WTC11 (cell line): ENCODE data around the gene EGLN1. TPM values are rescaled to one million over a fixed set of nuclear protein-coding genes. Genes with fewer than 3 reads are reported as not detected.

Experiments used
- ATAC-seq: fragments of 200-7000 bp; cut with Tn5 transposase; 2 replicates; pipeline ENCODE4 v1.10.0; 2021; ENCODE audit warnings: mild to moderate bottlenecking, moderate library complexity
- CTCF ChIA-PET: fragments of 300-600 bp; sonication (Branson Sonifier 250); formaldehyde crosslinking; loops from one replicate; lab custom pipeline; 2021; ENCODE audit warnings: antibody characterized with exemption; lab: Charles Lee
- POLR2A ChIA-PET: fragments of 350-600 bp; sonication (Branson Sonifier 250); formaldehyde crosslinking; loops from one replicate; lab custom pipeline; 2021; ENCODE audit warnings: antibody characterized with exemption; lab: Charles Lee
- DNase-seq: peaks from one replicate; pipeline ENCODE4 v3.0.0; 2021; ENCODE audit warnings: low spot score
- H3K27ac Mint-ChIP-seq: 2 replicates; pipeline ENCODE4 v1.8.0; 2021; ENCODE audit warnings: mixed read lengths
- H3K27me3 Mint-ChIP-seq: 2 replicates; pipeline ENCODE4 v1.8.0; 2021; ENCODE audit warnings: low read depth, mild to moderate bottlenecking, moderate library complexity, mixed read lengths
- H3K36me3 Mint-ChIP-seq: 2 replicates; pipeline ENCODE4 v1.8.0; 2021; ENCODE audit warnings: mixed read lengths
- H3K4me1 Mint-ChIP-seq: 2 replicates; pipeline ENCODE4 v1.8.0; 2022; ENCODE audit warnings: mixed read lengths
- H3K4me3 Mint-ChIP-seq: 2 replicates; pipeline ENCODE4 v1.8.0; 2021; ENCODE audit warnings: mild to moderate bottlenecking, moderate library complexity, mixed read lengths
- H3K9me3 Mint-ChIP-seq: 2 replicates; pipeline ENCODE4 v1.8.0; 2021; ENCODE audit warnings: mixed read lengths
- ATF2 ChIP-seq: sonication (generic); formaldehyde crosslinking; IDR thresholded peaks from 2 replicates; pipeline ENCODE4 v1.8.1; 2022; ENCODE audit warnings: low read depth, missing genetic modification reagents, borderline replicate concordance
- FOXK1 ChIP-seq: sonication (generic); formaldehyde crosslinking; IDR thresholded peaks from 2 replicates; pipeline ENCODE4 v1.8.0; 2022; ENCODE audit warnings: mild to moderate bottlenecking, moderate library complexity, missing genetic modification reagents
- FOXP1 ChIP-seq: sonication (generic); formaldehyde crosslinking; IDR thresholded peaks from 2 replicates; pipeline ENCODE4 v1.8.0; 2022; ENCODE audit warnings: missing genetic modification reagents, mild to moderate bottlenecking, moderate library complexity, borderline replicate concordance
- GABPB1 ChIP-seq: sonication (generic); formaldehyde crosslinking; IDR thresholded peaks from 2 replicates; pipeline ENCODE4 v1.8.1; 2023; ENCODE audit warnings: mild to moderate bottlenecking, missing genetic modification reagents
- HMGXB4 ChIP-seq: sonication (generic); formaldehyde crosslinking; IDR thresholded peaks from 2 replicates; pipeline ENCODE4 v1.8.1; 2023; ENCODE audit warnings: mild to moderate bottlenecking, moderate library complexity, missing genetic modification reagents
- MXD4 ChIP-seq: fragments of 250-450 bp; sonication (Bioruptor Pico); IDR thresholded peaks from 2 replicates; pipeline ENCODE4 v1.8.0; 2021; ENCODE audit warnings: mild to moderate bottlenecking, moderate library complexity, borderline replicate concordance
- NR1H2 ChIP-seq: sonication (generic); formaldehyde crosslinking; IDR thresholded peaks from 2 replicates; pipeline ENCODE4 v1.9.0; 2021; ENCODE audit warnings: mild to moderate bottlenecking, moderate library complexity, missing genetic modification reagents
- NR2C2 ChIP-seq: sonication (generic); formaldehyde crosslinking; IDR thresholded peaks from 2 replicates; pipeline ENCODE4 v1.8.0; 2022; ENCODE audit warnings: mild to moderate bottlenecking, missing genetic modification reagents
- PRDM15 ChIP-seq: sonication (generic); formaldehyde crosslinking; IDR thresholded peaks from 2 replicates; pipeline ENCODE4 v1.8.0; 2022; ENCODE audit warnings: missing genetic modification reagents
- PRRX2 ChIP-seq: fragments of 250-450 bp; sonication (Bioruptor Pico); IDR thresholded peaks from 2 replicates; pipeline ENCODE4 v1.8.0; 2021; ENCODE audit warnings: mild to moderate bottlenecking
- RORB ChIP-seq: fragments of 250-450 bp; sonication (Bioruptor Pico); IDR thresholded peaks from 2 replicates; pipeline ENCODE4 v1.9.0; 2021; ENCODE audit warnings: mild to moderate bottlenecking
- SOX15 ChIP-seq: fragments of 250-450 bp; sonication (Bioruptor Pico); IDR thresholded peaks from 2 replicates; pipeline ENCODE4 v1.9.0; 2021; ENCODE audit warnings: mild to moderate bottlenecking
- TEAD1 ChIP-seq: sonication (generic); formaldehyde crosslinking; IDR thresholded peaks from 2 replicates; pipeline ENCODE4 v1.8.0; 2022; ENCODE audit warnings: mild to moderate bottlenecking, missing genetic modification reagents
- TP53 ChIP-seq: sonication (generic); formaldehyde crosslinking; IDR thresholded peaks from 2 replicates; pipeline ENCODE4 v1.8.1; 2023; ENCODE audit warnings: mild to moderate bottlenecking, missing genetic modification reagents
- ZBTB43 ChIP-seq: sonication (generic); formaldehyde crosslinking; IDR thresholded peaks from 2 replicates; pipeline ENCODE4 v1.8.1; 2023; ENCODE audit warnings: mild to moderate bottlenecking, missing genetic modification reagents
- ZMAT4 ChIP-seq: fragments of 250-450 bp; sonication (Bioruptor Pico); IDR thresholded peaks from 2 replicates; pipeline ENCODE4 v1.9.0; 2021; ENCODE audit warnings: mild to moderate bottlenecking
- ZNF138 ChIP-seq: sonication (generic); formaldehyde crosslinking; conservative IDR thresholded peaks from 2 replicates; pipeline ENCODE4 v1.8.1; 2022; ENCODE audit warnings: mild to moderate bottlenecking, moderate library complexity, missing genetic modification reagents
- ZNF281 ChIP-seq: sonication (generic); formaldehyde crosslinking; IDR thresholded peaks from 2 replicates; pipeline ENCODE4 v1.8.0; 2023; ENCODE audit warnings: mild to moderate bottlenecking, missing genetic modification reagents
- ZNF416 ChIP-seq: fragments of 250-450 bp; sonication (Bioruptor Pico); IDR thresholded peaks from 2 replicates; pipeline ENCODE4 v1.9.0; 2021; ENCODE audit warnings: mild to moderate bottlenecking, inconsistent platforms
- ZNF671 ChIP-seq: fragments of 250-450 bp; sonication (Bioruptor Pico); IDR thresholded peaks from 2 replicates; pipeline ENCODE4 v1.8.0; 2021; ENCODE audit warnings: mild to moderate bottlenecking
- total RNA-seq: library from RNA; stranded (reverse); gene quantifications from 3 replicates; pipeline ENCODE4 v1.2.3, GENCODE V29; 2021

The EGLN1 gene
- total RNA-seq, 1 experiment from 2014 or later = 13.7 TPM

- TF ChIP-seq TP53 (CRISPR knock-in tag) (no peak), HMGXB4 (CRISPR knock-in tag) (no peak), RORB (CRISPR knock-in tag) (no peak), TEAD1 (CRISPR knock-in tag) (no peak), PRDM15 (CRISPR knock-in tag) (no peak), FOXK1 (no peak)
- TF ChIP-seq, all 79 proteins: peak for 0
Measured at GRCh38 chr1:231363624-231364023, 58.5 kb downstream of the EGLN1 start (continued).

GRCh38 chr1:231362325-231362724 is 59.8 kb downstream of the EGLN1 start:
- H3K9me3 Mint-ChIP-seq = no peaks in the 10 kb centered on the region
- no peak overlapping the region for H3K27ac Mint-ChIP-seq
- no peaks in the 10 kb centered on the region; the same call in 1 of the 2 replicates for H3K36me3 Mint-ChIP-seq
- H3K4me3 Mint-ChIP-seq = no peak overlapping the region
- no peak for DNase-seq
- no peak for TF ChIP-seq ATF2 (CRISPR knock-in tag)
- TF ChIP-seq SOX15 (CRISPR knock-in tag) = no peak
- no peak for TF ChIP-seq FOXK1
- TF ChIP-seq GABPB1 (CRISPR knock-in tag) = no peak
- no peak for TF ChIP-seq MXD4 (CRISPR knock-in tag)
- no peak for TF ChIP-seq ZNF138 (CRISPR knock-in tag)
- no peak for TF ChIP-seq NR2C2
- TF ChIP-seq NR1H2 (CRISPR knock-in tag) = no peak
- no peak for TF ChIP-seq ZMAT4 (CRISPR knock-in tag)
- no peak for TF ChIP-seq ZBTB43 (CRISPR knock-in tag)
- no peak for TF ChIP-seq ZNF671
- TF ChIP-seq ZNF281 = no peak
- no peak for TF ChIP-seq PRRX2
- no peak for TF ChIP-seq FOXP1
- TF ChIP-seq ZNF416 (CRISPR knock-in tag) = no peak
- TF ChIP-seq, all 79 proteins: peak for 0
- no peaks in the 10 kb centered on the region for H3K4me1 Mint-ChIP-seq
- ChIA-PET POLR2A (interaction anchor here (0.5 kb wide), 1 partner anchor 255 kb away, joined by 4 read pairs; no protein-coding TSS in a partner anchor), CTCF (no interaction called here)
- H3K27me3 Mint-ChIP-seq = no peaks in the 10 kb centered on the region
- ATAC-seq = no peak
